ENCODE results near the gene IPCEF1.

Gene IPCEF1

GRCh38 chr6:154274168-154274567 is 82.4 kb downstream of the IPCEF1 start:
- TF ChIP-seq, protein P1, sequence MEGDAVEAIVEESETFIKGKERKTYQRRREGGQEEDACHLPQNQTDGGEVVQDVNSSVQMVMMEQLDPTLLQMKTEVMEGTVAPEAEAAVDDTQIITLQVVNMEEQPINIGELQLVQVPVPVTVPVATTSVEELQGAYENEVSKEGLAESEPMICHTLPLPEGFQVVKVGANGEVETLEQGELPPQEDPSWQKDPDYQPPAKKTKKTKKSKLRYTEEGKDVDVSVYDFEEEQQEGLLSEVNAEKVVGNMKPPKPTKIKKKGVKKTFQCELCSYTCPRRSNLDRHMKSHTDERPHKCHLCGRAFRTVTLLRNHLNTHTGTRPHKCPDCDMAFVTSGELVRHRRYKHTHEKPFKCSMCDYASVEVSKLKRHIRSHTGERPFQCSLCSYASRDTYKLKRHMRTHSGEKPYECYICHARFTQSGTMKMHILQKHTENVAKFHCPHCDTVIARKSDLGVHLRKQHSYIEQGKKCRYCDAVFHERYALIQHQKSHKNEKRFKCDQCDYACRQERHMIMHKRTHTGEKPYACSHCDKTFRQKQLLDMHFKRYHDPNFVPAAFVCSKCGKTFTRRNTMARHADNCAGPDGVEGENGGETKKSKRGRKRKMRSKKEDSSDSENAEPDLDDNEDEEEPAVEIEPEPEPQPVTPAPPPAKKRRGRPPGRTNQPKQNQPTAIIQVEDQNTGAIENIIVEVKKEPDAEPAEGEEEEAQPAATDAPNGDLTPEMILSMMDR (IDR thresholded peaks at IDR 0.05; ENCODE audit: control insufficient read depth, extremely low read depth, insufficient read depth): no peak
- H3K4me3 ChIP-seq (ENCODE audit: low read depth, low read length): no peak overlapping the region
- no peak for DNase-seq (ENCODE audit: low read depth)

GRCh38 chr6:154268486-154268885 is 88.1 kb downstream of the IPCEF1 start:
- H3K4me3 ChIP-seq (ENCODE audit: low read depth, low read length): no peak overlapping the region
- TF ChIP-seq, protein P1 (IDR thresholded peaks at IDR 0.05; ENCODE audit: control insufficient read depth, extremely low read depth, insufficient read depth): no peak
- DNase-seq (ENCODE audit: low read depth): no peak

- no peak overlapping the region for H3K4me3 ChIP-seq (ENCODE audit: low read depth, low read length)
- TF ChIP-seq, protein P1 (IDR thresholded peaks at IDR 0.05; ENCODE audit: control insufficient read depth, extremely low read depth, insufficient read depth): no peak
- DNase-seq (ENCODE audit: low read depth): no peak
Observed at GRCh38 chr6:154267508-154268106, 89.0 kb downstream of the IPCEF1 start.

- TF ChIP-seq, protein P1 (IDR thresholded peaks at IDR 0.05; ENCODE audit: control insufficient read depth, extremely low read depth, insufficient read depth): no peak
- DNase-seq (ENCODE audit: low read depth): no peak
- H3K4me3 ChIP-seq (ENCODE audit: low read depth, low read length): no peak overlapping the region
Observed at GRCh38 chr6:154266560-154267099, 90.0 kb downstream of the IPCEF1 start.

DNA sequence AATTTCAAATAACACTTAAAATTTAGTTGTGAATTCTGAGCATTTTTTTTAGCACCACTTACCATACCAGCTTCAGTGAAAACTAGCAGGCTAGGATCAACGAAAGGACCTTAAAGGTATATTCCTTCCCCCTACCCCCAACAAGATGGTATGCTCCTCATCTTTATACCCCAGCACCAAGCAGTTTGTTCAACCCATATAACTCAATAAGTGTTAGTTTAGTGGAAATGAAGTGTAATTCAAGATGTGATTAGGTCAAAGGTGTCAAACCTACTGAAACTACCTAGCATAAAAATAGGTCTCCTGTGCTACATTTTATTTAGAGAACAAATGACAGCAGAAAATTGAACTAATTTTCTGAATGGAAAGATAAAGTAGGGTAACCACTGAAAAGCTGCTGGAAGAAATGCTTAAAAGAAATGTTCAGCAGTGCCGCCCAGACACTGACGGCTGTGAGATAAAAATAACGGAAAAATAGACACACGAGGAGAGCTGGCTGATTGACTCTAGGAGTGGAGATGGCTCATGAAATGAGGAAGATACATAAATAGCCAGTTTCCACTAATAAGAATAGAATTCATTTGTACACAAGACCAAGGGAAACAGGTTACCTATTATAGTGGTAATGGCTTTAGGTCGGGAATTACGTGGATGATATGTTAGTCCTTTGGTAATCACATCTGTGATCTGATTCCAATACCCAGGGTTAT is 94.8 kb downstream of the IPCEF1 start:
- DNase-seq (ENCODE audit: low read depth): no peak
- TF ChIP-seq, protein P1 (IDR thresholded peaks at IDR 0.05; ENCODE audit: control insufficient read depth, extremely low read depth, insufficient read depth): no peak
- no peak overlapping the region for H3K4me3 ChIP-seq (ENCODE audit: low read depth, low read length)

GRCh38 chr6:154258064-154258757 is 98.4 kb downstream of the IPCEF1 start:
- no peak for DNase-seq (ENCODE audit: low read depth)
- TF ChIP-seq, protein P1 (IDR thresholded peaks at IDR 0.05; ENCODE audit: control insufficient read depth, extremely low read depth, insufficient read depth): no peak
- H3K4me3 ChIP-seq (ENCODE audit: low read depth, low read length): no peak overlapping the region
